Ovary (tissue), 9 donors: ENCODE results near the gene LETM1. TPM values are rescaled to one million over a fixed set of nuclear protein-coding genes. Genes with fewer than 3 reads are reported as not detected.

Experiments used
- DNase-seq, 5 donors: peaks; one replicate each; pipeline ENCODE4 v3.0.0-alpha.2; 2019 to 2020
- H3K27ac ChIP-seq, 2 donors: fragments of 200-600 bp; one replicate each; pipeline versions ENCODE4 v1.5.1 to v1.8.0; 2019 to 2022
- H3K27me3 ChIP-seq: fragments of 200-600 bp; one replicate; pipeline ENCODE4 v1.8.0; 2022
- H3K36me3 ChIP-seq: fragments of 200-600 bp; sonication (generic); one replicate; pipeline ENCODE4 v1.5.1; 2019
- H3K4me1 ChIP-seq: one replicate; pipeline ENCODE4 v1.8.1; 2013; ENCODE audit warnings: mild to moderate bottlenecking, moderate library complexity; ENCODE audit not compliant: insufficient read depth
- H3K4me3 ChIP-seq: fragments of 200-600 bp; sonication (generic); one replicate; pipeline ENCODE4 v1.5.1; 2017
- H3K9me3 ChIP-seq, 2 donors: fragments of 200-600 bp in 1 of 2; sonication (generic) in 1 of 2; one replicate each; pipeline versions ENCODE4 v1.5.1 to v1.8.1; 2013 to 2019; ENCODE audit warnings: mild to moderate bottlenecking in 1 of 2, moderate library complexity in 1 of 2
- EP300 ChIP-seq: sonication (generic); formaldehyde crosslinking; IDR thresholded peaks from one replicate; pipeline ENCODE4 v1.6.1; 2017; ENCODE audit warnings: antibody characterized with exemption
- POLR2A ChIP-seq: fragments of 450-650 bp; IDR thresholded peaks from one replicate; pipeline ENCODE4 v1.6.1; 2017; ENCODE audit warnings: antibody characterized with exemption, mild to moderate bottlenecking, moderate library complexity
- WGBS, 3 donors: extraction: QIAGEN DNeasy Blood & Tissue Kit in 1 of 3; methylation state at CpG; one replicate each; pipeline versions ENCODE4 v1.1.5 to v1.1.7; 2013 to 2017; 5-methylcytosine and 5-hydroxymethylcytosine counted together
- intact Hi-C, 4 donors: fragments of 100-400 bp; cut with DNase I; formaldehyde crosslinking; loops; one replicate each; pipeline versions ENCODE4 v1.11.0 to v1.15.1; 2022 to 2023
- polyA plus RNA-seq, 2 donors: library from polyadenylated mRNA; stranded (reverse); fragments of 200-250 nt in 1 of 2; fragments of 350-450 nt in 1 of 2; fragmentation: Illumina TruSeq in 1 of 2; extraction: RNeasy Lipid Tissue Mini Kit (QIAGEN cat#74804) in 1 of 2; gene quantifications; one replicate each; pipeline ENCODE4 v1.2.3, GENCODE V29; 2013 to 2014
- total RNA-seq, 7 donors: library from RNA; depleted of rRNA in 2 of 7; stranded (reverse); fragments of >200 nt in 2 of 7; fragmentation: NEBNext Ultra II Directional in 3 of 7; extraction: Animal tissue kit (Norgen Biotek cat#: 25700) in 3 of 7; gene quantifications; one replicate each; pipeline versions ENCODE4 v1.1.0 to v1.2.4, GENCODE V29; 2016 to 2023
- TF ChIP-seq, protein P1 (sequence below), 3 donors: fragments of 450-650 bp in 2 of 3; fragments of 200-600 bp in 1 of 3; IDR thresholded peaks; one replicate each; pipeline versions ENCODE4 v1.5.1 to v1.8.0; 2016 to 2022; ENCODE audit warnings: antibody characterized with exemption in 3 of 3, mild to moderate bottlenecking in 1 of 3
- donor health status: DM: no; HTN: no; CAD: no; lungs with moderate emphysema.
- donor health status: DM: no; HTN: no; CAD: no.
- donor health status: Bipolar disorder and iron deficiency.
- donor health status: DM: yes; HTN: yes; CAD: no.
- donor health status: DM: no; HTN: no; CAD: no.
- donor health status: DM: yes; HTN: yes; CAD: no.

The LETM1 gene
- total and polyA plus RNA-seq, 9 donors: 9.3 to 43.6 (median 30.5) TPM

DNA sequence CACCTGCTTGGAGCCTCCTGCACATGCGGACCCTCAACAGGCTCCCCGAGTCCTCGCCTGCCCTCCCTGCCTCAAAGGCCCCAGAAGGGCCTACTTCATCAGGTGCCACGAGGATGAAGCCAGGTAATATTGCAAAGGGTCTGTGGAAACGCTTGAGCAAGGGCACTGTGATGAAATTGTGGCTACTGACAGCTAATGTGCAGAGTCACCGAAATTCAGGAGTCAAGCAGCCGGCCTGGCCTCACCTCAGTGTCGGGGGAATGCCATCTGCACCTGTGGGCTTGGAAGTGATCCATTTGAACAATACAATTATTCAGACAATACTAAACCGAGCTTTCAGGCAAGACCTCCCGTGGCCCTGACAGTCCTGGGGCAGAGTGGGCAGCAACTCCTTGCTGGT is 66.0 kb downstream of the LETM1 start:
- no peak overlapping the region for H3K27ac ChIP-seq
- intact Hi-C loops: no loop called here
- no peaks in the 10 kb centered on the region for H3K9me3 ChIP-seq
- H3K4me1 ChIP-seq: peaks cover 8% of the 10 kb centered on the region
- H3K4me3 ChIP-seq: no peak overlapping the region
- DNase-seq: no peak
- TF ChIP-seq POLR2A: no peak
- TF ChIP-seq, protein P1, sequence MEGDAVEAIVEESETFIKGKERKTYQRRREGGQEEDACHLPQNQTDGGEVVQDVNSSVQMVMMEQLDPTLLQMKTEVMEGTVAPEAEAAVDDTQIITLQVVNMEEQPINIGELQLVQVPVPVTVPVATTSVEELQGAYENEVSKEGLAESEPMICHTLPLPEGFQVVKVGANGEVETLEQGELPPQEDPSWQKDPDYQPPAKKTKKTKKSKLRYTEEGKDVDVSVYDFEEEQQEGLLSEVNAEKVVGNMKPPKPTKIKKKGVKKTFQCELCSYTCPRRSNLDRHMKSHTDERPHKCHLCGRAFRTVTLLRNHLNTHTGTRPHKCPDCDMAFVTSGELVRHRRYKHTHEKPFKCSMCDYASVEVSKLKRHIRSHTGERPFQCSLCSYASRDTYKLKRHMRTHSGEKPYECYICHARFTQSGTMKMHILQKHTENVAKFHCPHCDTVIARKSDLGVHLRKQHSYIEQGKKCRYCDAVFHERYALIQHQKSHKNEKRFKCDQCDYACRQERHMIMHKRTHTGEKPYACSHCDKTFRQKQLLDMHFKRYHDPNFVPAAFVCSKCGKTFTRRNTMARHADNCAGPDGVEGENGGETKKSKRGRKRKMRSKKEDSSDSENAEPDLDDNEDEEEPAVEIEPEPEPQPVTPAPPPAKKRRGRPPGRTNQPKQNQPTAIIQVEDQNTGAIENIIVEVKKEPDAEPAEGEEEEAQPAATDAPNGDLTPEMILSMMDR (IDR thresholded peaks at IDR 0.05): no peak
- no peak for TF ChIP-seq EP300
- 87 to 93% (median 90%) methylated on average over 10 of the region's 10 CpGs for WGBS, 3 donors
- H3K36me3 ChIP-seq: no peaks in the 10 kb centered on the region
- H3K27me3 ChIP-seq: peaks cover 7% of the 10 kb centered on the region

DNA sequence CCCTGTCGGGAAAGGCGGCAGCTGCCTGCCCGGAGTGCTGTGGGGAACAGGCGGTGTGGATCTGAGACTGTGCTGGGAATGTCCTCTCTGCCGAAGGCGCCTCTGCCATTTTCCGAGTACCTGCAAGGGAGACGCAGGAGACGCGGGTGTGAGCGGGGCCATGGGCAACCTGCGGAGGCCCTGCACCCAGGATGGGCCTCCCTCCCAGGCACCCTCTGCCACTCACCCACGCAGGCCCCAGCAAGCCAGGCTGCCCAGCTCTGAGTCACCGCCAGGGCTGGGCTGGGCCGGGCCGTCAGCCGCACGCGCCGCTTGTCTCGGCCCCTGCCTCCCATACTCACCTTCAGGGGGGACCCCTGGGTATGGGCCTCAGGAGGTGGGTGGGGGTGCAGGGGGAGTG is 66.4 kb downstream of the LETM1 start:
- H3K9me3 ChIP-seq: no peaks in the 10 kb centered on the region
- H3K27me3 ChIP-seq: peaks cover 7% of the 10 kb centered on the region
- H3K27ac ChIP-seq: no peak overlapping the region
- peaks cover 7% of the 10 kb centered on the region for H3K4me1 ChIP-seq
- intact Hi-C loops: no loop called here
- 90 to 94% (median 91%) methylated on average over 14 to 21 of the region's 21 CpGs for WGBS, 3 donors
- H3K4me3 ChIP-seq: no peak overlapping the region
- H3K36me3 ChIP-seq: no peaks in the 10 kb centered on the region
- TF ChIP-seq, protein P1 (IDR thresholded peaks at IDR 0.05): no peak
- TF ChIP-seq EP300 (no peak), POLR2A (no peak)
- DNase-seq: no peak

DNA sequence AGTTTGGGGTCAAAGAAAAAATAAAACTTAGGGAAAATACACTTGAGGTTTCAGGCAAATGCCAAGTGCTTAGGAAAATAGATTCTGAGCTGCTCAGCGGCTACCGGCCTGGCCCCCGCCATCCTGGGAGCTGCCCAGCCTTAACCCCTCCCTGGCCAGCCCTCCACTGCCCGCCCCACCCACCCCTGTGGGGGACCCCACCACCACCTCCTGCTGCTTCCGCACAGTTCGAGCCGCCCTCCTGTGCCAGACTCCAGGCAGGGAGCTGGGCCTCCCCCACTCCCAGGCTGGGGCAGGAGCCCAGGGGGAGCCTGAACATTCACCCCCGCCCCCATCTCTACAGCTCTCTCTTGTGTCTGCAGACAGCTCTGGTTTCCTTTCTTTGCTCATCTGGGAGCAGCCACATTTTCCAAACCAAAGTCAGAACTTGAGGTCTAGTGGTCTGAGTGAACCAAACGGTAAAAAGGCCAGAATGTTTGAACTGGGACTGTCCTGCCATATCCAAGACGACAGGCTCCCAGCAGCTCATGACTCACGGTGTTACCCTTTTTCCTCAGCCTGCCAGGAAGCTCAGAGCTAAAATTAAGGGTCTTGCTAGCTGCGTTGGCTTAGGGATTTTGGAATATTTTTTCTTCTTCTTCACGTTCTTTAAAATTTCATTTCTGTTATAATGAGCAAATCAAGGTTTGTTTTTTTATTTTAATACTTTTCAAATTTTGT is 67.5 kb downstream of the LETM1 start:
- no peaks in the 10 kb centered on the region for H3K9me3 ChIP-seq
- no peaks in the 10 kb centered on the region for H3K27me3 ChIP-seq
- H3K36me3 ChIP-seq: no peaks in the 10 kb centered on the region
- no peak overlapping the region for H3K4me3 ChIP-seq
- H3K27ac ChIP-seq: no peak overlapping the region
- TF ChIP-seq POLR2A: no peak
- no peak for TF ChIP-seq EP300
- DNase-seq: no peak
- intact Hi-C loops: no loop called here
- H3K4me1 ChIP-seq: peaks cover 2% of the 10 kb centered on the region
- WGBS, 3 donors: 48 to 59% (median 57%) methylated on average over 13 of the region's 13 CpGs

DNA sequence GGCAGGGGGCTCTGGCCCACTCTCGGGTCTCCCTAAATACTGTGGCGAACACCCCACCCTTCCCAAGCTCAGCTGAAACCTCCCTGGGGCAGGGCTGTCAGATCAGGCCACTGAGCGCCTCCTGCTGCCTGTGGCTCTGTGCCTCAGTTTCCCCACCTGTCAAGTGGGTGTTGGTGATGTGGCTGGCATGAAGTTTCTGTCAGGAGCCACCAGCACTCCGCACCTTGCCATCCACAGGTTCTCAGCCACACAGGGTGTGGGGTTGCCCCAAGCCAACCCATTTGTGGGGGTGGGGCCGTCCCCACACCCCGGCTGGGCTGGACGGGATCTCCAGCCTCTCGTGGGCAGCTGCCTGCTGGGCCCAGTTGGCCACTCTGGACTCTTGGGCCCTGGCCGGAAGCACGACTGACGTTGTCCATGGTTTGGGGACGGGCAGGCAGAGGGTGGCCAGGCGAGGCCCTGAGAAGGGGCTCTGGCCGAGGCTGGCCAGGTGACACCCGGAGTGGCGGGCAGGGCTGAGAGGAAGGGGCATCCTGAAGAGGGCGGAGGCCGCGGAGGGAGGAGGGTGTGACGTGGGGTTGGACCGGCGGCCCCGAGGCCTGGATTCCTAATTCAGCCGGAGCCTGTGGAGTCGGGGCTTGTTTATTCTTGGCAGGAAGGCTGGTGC is 68.4 kb downstream of the LETM1 start:
- TF ChIP-seq, protein P1 (IDR thresholded peaks at IDR 0.05): no peak
- TF ChIP-seq EP300: no peak
- TF ChIP-seq POLR2A: no peak
- Histone ChIP-seq H3K27me3 (no peaks in the 10 kb centered on the region), H3K9me3 (no peaks in the 10 kb centered on the region), H3K27ac (no peak overlapping the region), H3K4me3 (no peak overlapping the region), H3K36me3 (no peaks in the 10 kb centered on the region), H3K4me1 (no peaks in the 10 kb centered on the region)
- WGBS, 3 donors: 44 to 51% (median 47%) methylated on average over 23 to 25 of the region's 25 CpGs
- no peak for DNase-seq
- intact Hi-C loops: no loop called here
